Measurements from ENCODE around the gene BANF1.

Gene BANF1

GRCh38 chr11:66042227-66042995, 40.1 kb downstream of the BANF1 start:
- DNase-seq: no peak

GRCh38 chr11:66042996-66043906, 40.9 kb downstream of the BANF1 start:
- DNase-seq: no peak

- peak in 1 of 2 experiments; percentile 27 for DNase-seq
These were observed 42.5 kb downstream of the BANF1 start for GRCh38 chr11:66044757-66045156.

- DNase-seq: peak; percentile 76 to 80
These were observed 42.9 kb downstream of the BANF1 start for GRCh38 chr11:66045177-66045639.

- no peak for DNase-seq
These were observed 44.6 kb downstream of the BANF1 start for GRCh38 chr11:66046901-66047300.

GRCh38 chr11:66047541-66048365, 45.5 kb downstream of the BANF1 start:
- no peak for DNase-seq

- DNase-seq: no peak
These were observed 46.4 kb downstream of the BANF1 start, which contains the start of gene GAL3ST3 for GRCh38 chr11:66048547-66049323. TSS of gene GAL3ST3 (minus strand) at chr11:66049161. CDS start at chr11:66045415, 3,746 bp downstream.

GRCh38 chr11:66050581-66051231, 48.4 kb downstream of the BANF1 start:
- no peak for DNase-seq

- no peak for DNase-seq
These were observed 49.1 kb downstream of the BANF1 start for GRCh38 chr11:66051371-66051765.

- DNase-seq: peak; percentile 94 to 95
These were observed 49.7 kb downstream of the BANF1 start, which contains the start of gene SF3B2 for GRCh38 chr11:66051766-66052663. TSS of gene SF3B2 (plus strand) at chr11:66052364. CDS start at chr11:66052385, 21 bp downstream.

- DNase-seq: no peak
These were observed 50.3 kb downstream of the BANF1 start for GRCh38 chr11:66052664-66052982.
